ENCODE measurements around the gene DGAT2. TPM values are rescaled to one million over a fixed set of nuclear protein-coding genes. Genes with fewer than 3 reads are reported as not detected.

The DGAT2 gene
- polyA plus RNA-seq, 1 donor (not counting 4 experiments of a cell fraction or from before 2014, with no cell fraction given): 1.8 TPM

GRCh38 chr11:75770102-75770501 lies 1.5 kb downstream of the DGAT2 start:
- FAIRE-seq (no peak), DNase-seq (ENCODE audit: low read depth, low spot score) (no peak)
- peaks cover 33% of the 10 kb centered on the region for H3K27me3 ChIP-seq (ENCODE audit: control insufficient read depth, extremely low read depth, insufficient read depth, low read length)
- H3K36me3 ChIP-seq (ENCODE audit: control insufficient read depth in 2 of 2, extremely low read depth in 1 of 2, insufficient read depth in 2 of 2, low read length in 2 of 2): no peaks in the 10 kb centered on the region
- peaks cover 9% of the 10 kb centered on the region for H3K4me1 ChIP-seq (ENCODE audit: control insufficient read depth, extremely low read depth, insufficient read depth, low read length)
- H3K9ac ChIP-seq (ENCODE audit: control insufficient read depth, extremely low read depth, insufficient read depth, low read length): no peak overlapping the region
- no peak overlapping the region for H3K4me2 ChIP-seq (ENCODE audit: control insufficient read depth, extremely low read depth, insufficient read depth, low read depth, low read length)
- H2AFZ ChIP-seq (ENCODE audit: control insufficient read depth, low read length): no peak overlapping the region
- no peak overlapping the region for H3K27ac ChIP-seq (ENCODE audit: control insufficient read depth, insufficient read depth, low read length)
- H4K20me1 ChIP-seq (ENCODE audit: control insufficient read depth, extremely low read depth, insufficient read depth, low read length): no peaks in the 10 kb centered on the region
- H3K9me3 ChIP-seq (ENCODE audit: control insufficient read depth, low read depth, low read length): no peaks in the 10 kb centered on the region
- H3K79me2 ChIP-seq (ENCODE audit: control insufficient read depth, insufficient read depth, low read length): no peaks in the 10 kb centered on the region
- no peaks in the 10 kb centered on the region for H3K9me1 ChIP-seq (ENCODE audit: control insufficient read depth, extremely low read depth, insufficient read depth, low read length)
- H3K4me3 ChIP-seq (ENCODE audit: control insufficient read depth in 2 of 3, extremely low read depth in 1 of 3, insufficient read depth in 2 of 3, low read depth in 1 of 3, low read length in 3 of 3): no peak overlapping the region
- TF ChIP-seq EZH2 (IDR thresholded peaks at IDR 0.05; ENCODE audit: low read length): no peak
- TF ChIP-seq CTCF (optimal IDR thresholded peaks at IDR 0.05 in 1 of 3, IDR thresholded peaks at IDR 0.05 in 1 of 3, conservative IDR thresholded peaks at IDR 0.05 in 1 of 3; ENCODE audit: extremely low read depth in 1 of 3, insufficient read depth in 2 of 3, low read length in 3 of 3): no peak
- dilution Hi-C loops (cut with MboI; ENCODE audit: extremely low pct_ligation_motif_present, low sequenced_read_pairs): no loop called here

DNA sequence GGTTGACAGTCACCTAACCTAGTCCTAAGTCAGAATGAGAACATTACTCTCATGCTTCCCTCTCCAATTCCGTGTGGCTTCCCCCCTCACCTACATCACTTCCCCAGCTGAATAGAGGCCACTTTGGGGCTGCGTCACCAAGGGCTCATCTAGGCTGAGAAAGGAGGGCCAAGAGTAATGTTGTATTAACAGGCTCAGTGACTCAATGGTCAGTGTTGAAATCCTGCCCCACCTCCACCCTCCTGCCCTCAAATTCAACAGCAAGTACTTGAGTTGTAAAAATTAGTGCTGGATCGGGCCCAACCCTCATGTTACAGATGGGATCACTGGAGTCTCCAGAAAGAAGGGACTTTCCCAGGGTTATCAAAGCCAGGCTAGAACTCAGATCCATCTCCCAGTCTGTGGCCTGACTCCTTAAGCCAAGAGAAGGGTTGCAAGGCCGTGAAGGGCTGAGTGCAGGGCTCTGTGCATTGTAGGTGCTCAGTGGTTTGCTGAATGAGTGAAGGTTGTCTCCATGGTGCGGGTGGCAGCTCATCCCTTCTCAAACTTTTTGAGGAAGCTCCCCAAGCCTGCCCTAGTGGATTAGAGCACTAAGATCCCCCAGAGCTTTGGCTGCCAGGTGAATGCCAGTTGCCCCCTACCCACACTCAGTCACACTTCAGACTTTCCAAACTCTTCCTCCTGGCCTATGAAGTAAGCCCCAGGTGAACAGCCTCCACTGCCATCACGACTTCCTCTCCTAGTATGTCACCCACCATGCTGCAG lies 3.2 kb downstream of the DGAT2 start:
- Histone ChIP-seq H3K4me1 (ENCODE audit: control insufficient read depth, extremely low read depth, insufficient read depth, low read length) (peaks cover 9% of the 10 kb centered on the region), H2AFZ (ENCODE audit: control insufficient read depth, low read length) (no peak overlapping the region), H3K36me3 (ENCODE audit: control insufficient read depth in 2 of 2, extremely low read depth in 1 of 2, insufficient read depth in 2 of 2, low read length in 2 of 2) (no peaks in the 10 kb centered on the region), H4K20me1 (ENCODE audit: control insufficient read depth, extremely low read depth, insufficient read depth, low read length) (no peaks in the 10 kb centered on the region), H3K27ac (ENCODE audit: control insufficient read depth, insufficient read depth, low read length) (no peak overlapping the region), H3K9me3 (ENCODE audit: control insufficient read depth, low read depth, low read length) (no peaks in the 10 kb centered on the region), H3K79me2 (ENCODE audit: control insufficient read depth, insufficient read depth, low read length) (no peaks in the 10 kb centered on the region), H3K4me2 (ENCODE audit: control insufficient read depth, extremely low read depth, insufficient read depth, low read depth, low read length) (no peak overlapping the region), H3K9ac (ENCODE audit: control insufficient read depth, extremely low read depth, insufficient read depth, low read length) (no peak overlapping the region), H3K27me3 (ENCODE audit: control insufficient read depth, extremely low read depth, insufficient read depth, low read length) (peaks cover 33% of the 10 kb centered on the region), H3K4me3 (ENCODE audit: control insufficient read depth in 2 of 3, extremely low read depth in 1 of 3, insufficient read depth in 2 of 3, low read depth in 1 of 3, low read length in 3 of 3) (no peak overlapping the region), H3K9me1 (ENCODE audit: control insufficient read depth, extremely low read depth, insufficient read depth, low read length) (no peaks in the 10 kb centered on the region)
- FAIRE-seq (no peak), DNase-seq (ENCODE audit: low read depth, low spot score) (no peak)
- dilution Hi-C loops (cut with MboI; ENCODE audit: extremely low pct_ligation_motif_present, low sequenced_read_pairs): no loop called here
- no peak for TF ChIP-seq EZH2 (IDR thresholded peaks at IDR 0.05; ENCODE audit: low read length)
- TF ChIP-seq CTCF (optimal IDR thresholded peaks at IDR 0.05 in 1 of 3, IDR thresholded peaks at IDR 0.05 in 1 of 3, conservative IDR thresholded peaks at IDR 0.05 in 1 of 3; ENCODE audit: extremely low read depth in 1 of 3, insufficient read depth in 2 of 3, low read length in 3 of 3): no peak
